ENCODE measurements around the gene KLHL10. TPM values are rescaled to one million over a fixed set of nuclear protein-coding genes. Genes with fewer than 3 reads are reported as not detected.

Gene KLHL10
- total RNA-seq, 4 donors from 2014 or later = 0.70 to 1.2 TPM; not detected in 2

DNA sequence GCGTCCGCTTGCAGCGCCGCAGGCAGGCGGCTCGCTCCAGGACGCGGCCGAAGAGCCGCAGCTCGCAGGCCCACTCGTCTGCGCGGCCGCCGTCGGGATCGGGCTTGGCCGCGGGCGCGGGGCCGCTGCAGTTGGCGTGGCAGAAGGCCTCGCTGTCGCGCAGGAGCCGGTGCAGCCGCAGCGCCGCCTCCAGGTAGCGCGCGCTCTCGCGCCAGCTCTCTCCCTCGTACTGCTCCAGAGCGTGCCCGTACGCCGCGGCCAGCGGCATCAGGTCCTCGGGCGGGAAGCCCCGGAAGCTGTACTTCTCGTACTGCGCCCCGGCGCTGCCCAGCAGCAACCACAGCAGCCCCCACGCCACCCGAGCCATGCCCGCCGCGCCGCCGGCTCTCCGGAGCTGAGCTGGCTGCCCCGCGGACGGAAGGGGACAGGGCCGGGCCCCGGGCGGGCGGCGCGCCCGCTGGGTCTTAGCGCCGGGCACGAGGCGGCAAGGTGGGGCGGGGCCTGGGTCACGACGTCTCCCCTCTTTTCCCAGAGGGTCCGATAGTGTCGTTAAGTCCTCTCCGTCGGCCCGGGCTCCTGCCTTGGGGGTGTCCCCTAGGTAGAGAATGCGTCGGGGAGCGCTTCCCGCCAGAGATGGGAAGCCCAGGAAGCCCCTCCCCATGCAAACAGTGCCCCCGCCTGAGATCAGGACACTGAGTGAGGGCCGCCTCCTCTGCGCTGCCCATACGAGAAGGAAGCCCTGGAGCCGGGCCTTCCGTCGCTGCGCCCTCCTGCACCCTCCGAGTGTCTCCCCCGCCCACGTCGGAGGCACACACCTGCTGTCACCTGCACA, 25.9 kb upstream of the KLHL10 start, which contains the start of gene P3H4:
Gene P3H4 (minus strand): TSS at position 401 of the 832 bp plus-strand sequence. CDS start 34 bp downstream, at position 367.
- Histone ChIP-seq H3K27ac (peak within 1 kb of the TSS; percentile 83 to 86), H3K4me1 (peaks cover 0 to 7% of the 10 kb centered on the region in 2 donors), H3K27me3 (no peaks in the 10 kb centered on the region), H3K9me3 (no peaks in the 10 kb centered on the region), H3K36me3 (no peaks in the 10 kb centered on the region), H3K4me3 (peak within 1 kb of the TSS; percentile 74 to 78)
- TF ChIP-seq POLR2A (IDR thresholded peaks at IDR 0.05) = peak in 1 of 2 donors; percentile 46
- TF ChIP-seq, protein P1, sequence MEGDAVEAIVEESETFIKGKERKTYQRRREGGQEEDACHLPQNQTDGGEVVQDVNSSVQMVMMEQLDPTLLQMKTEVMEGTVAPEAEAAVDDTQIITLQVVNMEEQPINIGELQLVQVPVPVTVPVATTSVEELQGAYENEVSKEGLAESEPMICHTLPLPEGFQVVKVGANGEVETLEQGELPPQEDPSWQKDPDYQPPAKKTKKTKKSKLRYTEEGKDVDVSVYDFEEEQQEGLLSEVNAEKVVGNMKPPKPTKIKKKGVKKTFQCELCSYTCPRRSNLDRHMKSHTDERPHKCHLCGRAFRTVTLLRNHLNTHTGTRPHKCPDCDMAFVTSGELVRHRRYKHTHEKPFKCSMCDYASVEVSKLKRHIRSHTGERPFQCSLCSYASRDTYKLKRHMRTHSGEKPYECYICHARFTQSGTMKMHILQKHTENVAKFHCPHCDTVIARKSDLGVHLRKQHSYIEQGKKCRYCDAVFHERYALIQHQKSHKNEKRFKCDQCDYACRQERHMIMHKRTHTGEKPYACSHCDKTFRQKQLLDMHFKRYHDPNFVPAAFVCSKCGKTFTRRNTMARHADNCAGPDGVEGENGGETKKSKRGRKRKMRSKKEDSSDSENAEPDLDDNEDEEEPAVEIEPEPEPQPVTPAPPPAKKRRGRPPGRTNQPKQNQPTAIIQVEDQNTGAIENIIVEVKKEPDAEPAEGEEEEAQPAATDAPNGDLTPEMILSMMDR (IDR thresholded peaks at IDR 0.05) = peak; percentile 68 to 87 (median 84)
- intact Hi-C loops (cut with DNase I; ENCODE audit: low total_unique reads) = no loop called here
- peak; percentile 73 to 82 for DNase-seq

GRCh38 chr17:41812381-41813151, 25.1 kb upstream of the KLHL10 start, which contains the start of gene FKBP10:
FKBP10 (plus strand) TSS chr17:41813004; CDS start chr17:41813035, 31 bp downstream.
- Histone ChIP-seq H3K4me3 (peak within 1 kb of the TSS; percentile 74 to 78), H3K36me3 (no peaks in the 10 kb centered on the region), H3K9me3 (no peaks in the 10 kb centered on the region), H3K4me1 (peaks cover 0 to 7% of the 10 kb centered on the region in 2 donors), H3K27me3 (no peaks in the 10 kb centered on the region), H3K27ac (peak within 1 kb of the TSS; percentile 83 to 86)
- DNase-seq = peak; percentile 79 to 81
- TF ChIP-seq POLR2A (IDR thresholded peaks at IDR 0.05) = peak in 1 of 2 donors; percentile 13
- TF ChIP-seq, protein P1 (IDR thresholded peaks at IDR 0.05) = no peak
- intact Hi-C loops (cut with DNase I; ENCODE audit: low total_unique reads) = no loop called here

DNA sequence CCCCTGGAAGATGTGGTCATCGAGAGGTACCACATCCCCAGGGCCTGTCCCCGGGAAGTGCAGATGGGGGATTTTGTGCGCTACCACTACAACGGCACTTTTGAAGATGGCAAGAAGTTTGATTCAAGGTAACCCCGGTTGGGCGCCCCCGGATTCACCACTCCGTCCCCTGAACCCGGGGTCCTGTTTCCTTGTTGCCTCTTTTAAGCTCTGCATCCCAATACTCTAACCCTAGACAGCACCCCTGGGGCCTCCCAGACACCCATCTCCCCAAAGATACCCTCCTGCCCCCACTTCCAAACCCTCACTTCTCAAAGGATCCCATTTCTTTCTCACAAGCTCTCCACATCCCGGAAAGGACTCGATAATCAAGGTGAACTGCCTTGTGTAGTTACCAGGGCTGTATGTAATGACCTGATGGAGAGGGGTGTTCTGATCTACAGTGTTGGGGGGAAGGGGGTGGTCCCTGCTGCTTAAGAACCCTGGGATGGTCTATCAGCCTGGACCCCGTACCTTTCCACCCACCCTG, 24.4 kb upstream of the KLHL10 start:
- Histone ChIP-seq H3K9me3 (no peaks in the 10 kb centered on the region), H3K4me3 (peak overlapping the region; percentile 74 to 78), H3K4me1 (peaks cover 0 to 7% of the 10 kb centered on the region in 2 donors), H3K36me3 (no peaks in the 10 kb centered on the region), H3K27ac (peak overlapping the region; percentile 83 to 86), H3K27me3 (no peaks in the 10 kb centered on the region)
- intact Hi-C loops (cut with DNase I; ENCODE audit: low total_unique reads) = no loop called here
- TF ChIP-seq, protein P1 (IDR thresholded peaks at IDR 0.05) = no peak
- TF ChIP-seq POLR2A (IDR thresholded peaks at IDR 0.05) = no peak
- no peak for DNase-seq

GRCh38 chr17:41813699-41814124, 23.9 kb upstream of the KLHL10 start:
- intact Hi-C loops (cut with DNase I; ENCODE audit: low total_unique reads) = no loop called here
- H3K4me1 ChIP-seq = peaks cover 0 to 7% of the 10 kb centered on the region in 2 donors
- H3K9me3 ChIP-seq = no peaks in the 10 kb centered on the region
- no peaks in the 10 kb centered on the region for H3K27me3 ChIP-seq
- TF ChIP-seq, protein P1 (IDR thresholded peaks at IDR 0.05) = no peak
- no peak for TF ChIP-seq POLR2A (IDR thresholded peaks at IDR 0.05)
- H3K36me3 ChIP-seq = no peaks in the 10 kb centered on the region
- DNase-seq = no peak
- peak overlapping the region; percentile 83 to 86 for H3K27ac ChIP-seq
- peak overlapping the region; percentile 74 to 78 for H3K4me3 ChIP-seq

All from uterus (tissue), 4 donors.